ENCODE measurements around the gene SCG2. TPM values are rescaled to one million over a fixed set of nuclear protein-coding genes. Genes with fewer than 3 reads are reported as not detected.

SCG2 gene
- total RNA-seq, 1 donor from 2014 or later, result 2.0 TPM

GRCh38 chr2:223576873-223577272, 25.3 kb downstream of the SCG2 start:
- Mint-ChIP-seq H3K27me3 (ENCODE audit: low read depth) (peaks cover 5% of the 10 kb centered on the region), H3K4me1 (peaks cover 10% of the 10 kb centered on the region), H3K27ac (no peak overlapping the region), H3K9me3 (no peaks in the 10 kb centered on the region), H3K36me3 (no peaks in the 10 kb centered on the region), H3K4me3 (no peak overlapping the region)
- TF ChIP-seq, protein P1, sequence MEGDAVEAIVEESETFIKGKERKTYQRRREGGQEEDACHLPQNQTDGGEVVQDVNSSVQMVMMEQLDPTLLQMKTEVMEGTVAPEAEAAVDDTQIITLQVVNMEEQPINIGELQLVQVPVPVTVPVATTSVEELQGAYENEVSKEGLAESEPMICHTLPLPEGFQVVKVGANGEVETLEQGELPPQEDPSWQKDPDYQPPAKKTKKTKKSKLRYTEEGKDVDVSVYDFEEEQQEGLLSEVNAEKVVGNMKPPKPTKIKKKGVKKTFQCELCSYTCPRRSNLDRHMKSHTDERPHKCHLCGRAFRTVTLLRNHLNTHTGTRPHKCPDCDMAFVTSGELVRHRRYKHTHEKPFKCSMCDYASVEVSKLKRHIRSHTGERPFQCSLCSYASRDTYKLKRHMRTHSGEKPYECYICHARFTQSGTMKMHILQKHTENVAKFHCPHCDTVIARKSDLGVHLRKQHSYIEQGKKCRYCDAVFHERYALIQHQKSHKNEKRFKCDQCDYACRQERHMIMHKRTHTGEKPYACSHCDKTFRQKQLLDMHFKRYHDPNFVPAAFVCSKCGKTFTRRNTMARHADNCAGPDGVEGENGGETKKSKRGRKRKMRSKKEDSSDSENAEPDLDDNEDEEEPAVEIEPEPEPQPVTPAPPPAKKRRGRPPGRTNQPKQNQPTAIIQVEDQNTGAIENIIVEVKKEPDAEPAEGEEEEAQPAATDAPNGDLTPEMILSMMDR (IDR thresholded peaks at IDR 0.05; ENCODE audit: unreplicated experiment), result no peak
- DNase-seq (ENCODE audit: low spot score in 2 of 2, unreplicated experiment in 2 of 2), result no peak

- H3K4me3 Mint-ChIP-seq, result no peak overlapping the region
- no peaks in the 10 kb centered on the region for H3K36me3 Mint-ChIP-seq
- no peaks in the 10 kb centered on the region for H3K9me3 Mint-ChIP-seq
- H3K27me3 Mint-ChIP-seq (ENCODE audit: low read depth), result peaks cover 5% of the 10 kb centered on the region
- no peak overlapping the region for H3K27ac Mint-ChIP-seq
- no peak for DNase-seq (ENCODE audit: low spot score in 2 of 2, unreplicated experiment in 2 of 2)
- TF ChIP-seq, protein P1 (IDR thresholded peaks at IDR 0.05; ENCODE audit: unreplicated experiment), result no peak
- H3K4me1 Mint-ChIP-seq, result peaks cover 11% of the 10 kb centered on the region
Measured at GRCh38 chr2:223570784-223571183, 31.4 kb downstream of the SCG2 start.

GRCh38 chr2:223566396-223566795, 35.8 kb downstream of the SCG2 start:
- H3K36me3 Mint-ChIP-seq, result no peaks in the 10 kb centered on the region
- no peaks in the 10 kb centered on the region for H3K27me3 Mint-ChIP-seq (ENCODE audit: low read depth)
- no peaks in the 10 kb centered on the region for H3K9me3 Mint-ChIP-seq
- H3K27ac Mint-ChIP-seq, result no peak overlapping the region
- peaks cover 15% of the 10 kb centered on the region for H3K4me1 Mint-ChIP-seq
- no peak for DNase-seq (ENCODE audit: low spot score in 2 of 2, unreplicated experiment in 2 of 2)
- no peak overlapping the region for H3K4me3 Mint-ChIP-seq
- TF ChIP-seq, protein P1 (IDR thresholded peaks at IDR 0.05; ENCODE audit: unreplicated experiment), result no peak

DNA sequence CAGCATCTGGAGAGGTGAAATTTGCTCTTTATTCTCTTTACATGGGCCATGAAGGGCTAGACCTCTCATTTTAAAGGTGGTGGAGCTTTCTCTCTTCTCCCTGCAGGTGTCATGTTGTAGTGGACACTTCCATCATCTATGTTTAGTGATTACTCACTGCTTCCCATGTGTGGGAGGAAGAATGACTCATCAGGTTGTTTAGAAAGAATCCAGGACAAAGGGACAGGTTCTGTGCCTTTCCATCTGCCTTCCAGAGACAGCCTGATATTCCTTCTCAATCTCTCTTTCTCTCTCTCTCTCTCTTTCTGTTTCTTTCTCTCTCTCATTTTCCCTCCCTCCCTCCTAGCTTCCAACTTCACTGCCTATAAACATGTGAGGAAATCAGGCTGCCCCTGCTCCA, 38.7 kb downstream of the SCG2 start:
- peaks cover 4% of the 10 kb centered on the region for H3K4me1 Mint-ChIP-seq
- TF ChIP-seq, protein P1 (IDR thresholded peaks at IDR 0.05; ENCODE audit: unreplicated experiment), result no peak
- H3K27ac Mint-ChIP-seq, result no peak overlapping the region
- no peaks in the 10 kb centered on the region for H3K9me3 Mint-ChIP-seq
- H3K27me3 Mint-ChIP-seq (ENCODE audit: low read depth), result no peaks in the 10 kb centered on the region
- H3K36me3 Mint-ChIP-seq, result no peaks in the 10 kb centered on the region
- H3K4me3 Mint-ChIP-seq, result no peak overlapping the region
- no peak for DNase-seq (ENCODE audit: low spot score in 2 of 2, unreplicated experiment in 2 of 2)

GRCh38 chr2:223562078-223562477, 40.1 kb downstream of the SCG2 start:
- Mint-ChIP-seq H3K36me3 (no peaks in the 10 kb centered on the region), H3K27ac (no peak overlapping the region), H3K4me1 (peaks cover 4% of the 10 kb centered on the region), H3K27me3 (ENCODE audit: low read depth) (no peaks in the 10 kb centered on the region), H3K4me3 (no peak overlapping the region), H3K9me3 (no peaks in the 10 kb centered on the region)
- TF ChIP-seq, protein P1 (IDR thresholded peaks at IDR 0.05; ENCODE audit: unreplicated experiment), result no peak
- no peak for DNase-seq (ENCODE audit: low spot score in 2 of 2, unreplicated experiment in 2 of 2)

Data from mesothelial cell of epicardium (in vitro differentiated cells).